Left lung (tissue), 10 donors: ENCODE data around the gene FBLN5. TPM values are rescaled to one million over a fixed set of nuclear protein-coding genes. Genes with fewer than 3 reads are reported as not detected.

Source experiments
- ATAC-seq: fragments of 200-7000 bp; cut with Tn5 transposase; one replicate; pipeline ENCODE4 v1.9.1; 2020; ENCODE audit warnings: moderate library complexity
- DNase-seq, 4 donors: peaks; one replicate each; pipeline ENCODE4 v3.0.0-alpha.2; 2013 to 2020
- H3K27ac ChIP-seq, 2 donors: fragments of 200-600 bp; sonication (generic) in 1 of 2; one replicate each; pipeline versions ENCODE4 v1.5.0 to v1.8.0; 2020 to 2021
- H3K27me3 ChIP-seq, 2 donors: fragments of 200-600 bp; sonication (generic) in 1 of 2; one replicate each; pipeline versions ENCODE4 v1.5.0 to v1.8.0; 2020 to 2021
- H3K36me3 ChIP-seq, 2 donors: fragments of 200-600 bp; sonication (generic) in 1 of 2; one replicate each; pipeline versions ENCODE4 v1.5.0 to v1.8.0; 2020 to 2021
- H3K4me1 ChIP-seq, 2 donors: fragments of 200-600 bp; one replicate each; pipeline ENCODE4 v1.8.0; 2021
- H3K4me3 ChIP-seq, 2 donors: fragments of 200-600 bp; sonication (generic) in 1 of 2; one replicate each; pipeline versions ENCODE4 v1.5.0 to v1.8.0; 2020 to 2021; ENCODE audit warnings: mild to moderate bottlenecking in 1 of 2
- H3K9me3 ChIP-seq, 2 donors: fragments of 200-600 bp; sonication (generic) in 1 of 2; one replicate each; pipeline versions ENCODE4 v1.5.0 to v1.8.0; 2020 to 2021
- CTCF ChIP-seq, 2 donors: fragments of 200-600 bp; sonication (generic) in 1 of 2; IDR thresholded peaks; one replicate each; pipeline versions ENCODE4 v1.5.0 to v1.8.0; 2021; ENCODE audit warnings: antibody characterized with exemption in 2 of 2
- intact Hi-C, 2 donors: fragments of 100-400 bp; cut with DNase I; formaldehyde crosslinking; loops; one replicate each; pipeline versions ENCODE4 v1.11.2 to v1.14.2; 2022
- polyA plus RNA-seq, 6 donors: library from polyadenylated mRNA; unstranded; fragments of 120-200 nt; gene quantifications; one replicate each; pipeline ENCODE4 v1.2.1, GENCODE V29; 2013; ENCODE audit not compliant: insufficient read length in 6 of 6
- total RNA-seq, 2 donors: library from RNA; stranded (reverse); fragmentation: NEBNext Ultra II Directional; extraction: Animal tissue kit (Norgen Biotek cat#: 25700); gene quantifications; one replicate each; pipeline ENCODE4 v1.2.1, GENCODE V29; 2021
- donor health status: DM: no; HTN: yes; CAD: no.
- donor health status: DM: no; HTN: no; CAD: no.

The FBLN5 gene
- total and polyA plus RNA-seq, 8 donors: 61.6 to 125 (median 87.8) TPM

GRCh38 chr14:91963465-91963864, 16.0 kb upstream of the FBLN5 start:
- Histone ChIP-seq H3K9me3 (no peaks in the 10 kb centered on the region), H3K36me3 (peaks cover 0 to 8% of the 10 kb centered on the region in 2 donors), H3K27me3 (no peaks in the 10 kb centered on the region), H3K4me1 (no peaks in the 10 kb centered on the region), H3K27ac (no peak overlapping the region), H3K4me3 (no peak overlapping the region)
- no peak for DNase-seq
- TF ChIP-seq CTCF (IDR thresholded peaks at IDR 0.05): no peak
- intact Hi-C loops: no loop called here
- ATAC-seq: peak; percentile 33

GRCh38 chr14:91961297-91962220, 14.1 kb upstream of the FBLN5 start:
- intact Hi-C loops: no loop called here
- ATAC-seq: no peak
- peaks cover 0 to 3% of the 10 kb centered on the region in 2 donors for H3K36me3 ChIP-seq
- no peak for TF ChIP-seq CTCF (IDR thresholded peaks at IDR 0.05)
- H3K27ac ChIP-seq: no peak overlapping the region
- no peak overlapping the region for H3K4me3 ChIP-seq
- H3K4me1 ChIP-seq: no peaks in the 10 kb centered on the region
- no peak for DNase-seq
- H3K9me3 ChIP-seq: no peaks in the 10 kb centered on the region
- H3K27me3 ChIP-seq: no peaks in the 10 kb centered on the region

GRCh38 chr14:91957876-91958313, 10.4 kb upstream of the FBLN5 start:
- Histone ChIP-seq H3K27me3 (no peaks in the 10 kb centered on the region), H3K4me1 (no peaks in the 10 kb centered on the region), H3K27ac (no peak overlapping the region), H3K9me3 (no peaks in the 10 kb centered on the region), H3K4me3 (no peak overlapping the region), H3K36me3 (no peaks in the 10 kb centered on the region)
- no peak for TF ChIP-seq CTCF (IDR thresholded peaks at IDR 0.05)
- intact Hi-C loops: no loop called here
- DNase-seq (no peak), ATAC-seq (no peak)

GRCh38 chr14:91956616-91957015, 9.1 kb upstream of the FBLN5 start:
- ATAC-seq: no peak
- no peak for TF ChIP-seq CTCF (IDR thresholded peaks at IDR 0.05)
- Histone ChIP-seq H3K4me3 (no peak overlapping the region), H3K4me1 (no peaks in the 10 kb centered on the region), H3K9me3 (no peaks in the 10 kb centered on the region), H3K36me3 (no peaks in the 10 kb centered on the region), H3K27me3 (no peaks in the 10 kb centered on the region), H3K27ac (no peak overlapping the region)
- no peak for DNase-seq
- intact Hi-C loops: no loop called here

- no peak for DNase-seq
- Histone ChIP-seq H3K27me3 (no peaks in the 10 kb centered on the region), H3K27ac (no peak overlapping the region), H3K4me1 (no peaks in the 10 kb centered on the region), H3K9me3 (no peaks in the 10 kb centered on the region), H3K4me3 (no peak overlapping the region), H3K36me3 (no peaks in the 10 kb centered on the region)
- no peak for TF ChIP-seq CTCF (IDR thresholded peaks at IDR 0.05)
- no peak for ATAC-seq
- intact Hi-C loops: no loop called here
These were observed 7.7 kb upstream of the FBLN5 start for GRCh38 chr14:91955168-91955567.
